AG04450 (cell line): ENCODE results near the gene DOP1B. TPM values are rescaled to one million over a fixed set of nuclear protein-coding genes. Genes with fewer than 3 reads are reported as not detected.

Experiments used
- CTCF ChIA-PET: fragments of 300-600, 350-600 bp; formaldehyde crosslinking; extraction: SDS; loops from one replicate; lab custom pipeline; 2022; ENCODE audit warnings: antibody characterized with exemption, inconsistent platforms; lab: Charles Lee
- POLR2A ChIA-PET: fragments of 350-600 bp; formaldehyde crosslinking; extraction: SDS; loops from one replicate; lab custom pipeline; 2021; ENCODE audit warnings: antibody characterized with exemption, inconsistent platforms; lab: Yijun Ruan, JAX
- DNase-seq: peaks from one replicate; pipeline ENCODE4 v3.0.0-alpha.2; 2011; ENCODE audit warnings: low read depth, low spot score
- H3K27ac ChIP-seq: one replicate; pipeline ENCODE4 v1.5.1; 2012; ENCODE audit warnings: low read depth, low read length, control low read depth
- H3K27me3 ChIP-seq: one replicate; pipeline ENCODE4 v1.6.0; 2012; ENCODE audit warnings: low read length; ENCODE audit not compliant: control insufficient read depth, insufficient read depth
- H3K4me3 ChIP-seq: 2 replicates; pipeline ENCODE4 v1.5.1; 2011; ENCODE audit warnings: mild to moderate bottlenecking, low read depth, low read length, control low read depth
- H3K9me3 ChIP-seq: 2 replicates; pipeline ENCODE4 v1.5.1; 2012; ENCODE audit warnings: low read length; ENCODE audit not compliant: control insufficient read depth, insufficient read depth
- polyA plus RNA-seq: library from polyadenylated mRNA; depleted of rRNA; stranded (reverse); fragments of >200 nt; gene quantifications from 2 replicates; pipeline ENCODE4 v1.2.3, GENCODE V29; 2011
- TF ChIP-seq, protein P1 (sequence below): IDR thresholded peaks from 2 replicates; pipeline ENCODE4 v1.5.1; 2011; ENCODE audit warnings: low read depth, low read length, control low read depth, inconsistent platforms

The DOP1B gene
- polyA plus RNA-seq, 1 experiment = 7.3 TPM

DNA sequence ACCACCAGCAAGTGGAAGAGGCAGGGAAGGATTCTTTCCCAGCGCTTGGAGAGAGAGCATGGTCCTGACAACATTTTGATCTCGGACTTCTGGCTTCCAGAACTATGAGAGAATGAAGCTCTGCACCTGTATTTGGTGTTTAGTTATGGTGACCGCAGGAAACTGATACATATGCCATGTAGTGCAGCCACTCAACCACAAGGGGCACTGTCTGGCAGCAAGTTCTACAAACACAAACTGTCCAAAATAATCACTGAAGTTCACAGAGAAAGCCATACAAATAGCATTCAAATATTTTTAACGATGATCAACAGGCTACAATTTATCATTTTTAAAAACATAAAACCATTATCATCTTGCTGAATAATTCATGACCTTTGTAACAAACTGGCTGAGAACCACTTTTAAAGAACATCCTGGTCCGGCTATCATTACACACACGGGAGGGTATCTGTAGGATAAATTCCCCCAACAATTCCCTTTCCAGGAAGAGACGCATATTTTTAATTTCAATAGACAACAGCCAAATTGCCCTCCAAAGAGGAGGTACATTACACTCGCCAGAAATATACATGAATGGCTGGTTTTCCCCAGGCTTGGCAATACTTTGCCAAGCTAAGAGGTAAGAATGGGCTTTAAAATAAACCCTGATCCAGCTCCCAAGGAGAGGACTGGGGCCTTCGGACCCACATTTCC, 31.0 kb upstream of the DOP1B start:
- H3K27ac ChIP-seq = peak overlapping the region; percentile 33
- no peak for DNase-seq
- ChIA-PET CTCF (interaction anchor here (0.6 to 3.1 kb wide), 5 partner anchors 13 to 1220 kb away, joined by 3 to 12 read pairs (median 3); no protein-coding TSS in a partner anchor), POLR2A (no interaction called here)
- no peaks in the 10 kb centered on the region for H3K9me3 ChIP-seq
- no peaks in the 10 kb centered on the region for H3K27me3 ChIP-seq
- TF ChIP-seq, protein P1, sequence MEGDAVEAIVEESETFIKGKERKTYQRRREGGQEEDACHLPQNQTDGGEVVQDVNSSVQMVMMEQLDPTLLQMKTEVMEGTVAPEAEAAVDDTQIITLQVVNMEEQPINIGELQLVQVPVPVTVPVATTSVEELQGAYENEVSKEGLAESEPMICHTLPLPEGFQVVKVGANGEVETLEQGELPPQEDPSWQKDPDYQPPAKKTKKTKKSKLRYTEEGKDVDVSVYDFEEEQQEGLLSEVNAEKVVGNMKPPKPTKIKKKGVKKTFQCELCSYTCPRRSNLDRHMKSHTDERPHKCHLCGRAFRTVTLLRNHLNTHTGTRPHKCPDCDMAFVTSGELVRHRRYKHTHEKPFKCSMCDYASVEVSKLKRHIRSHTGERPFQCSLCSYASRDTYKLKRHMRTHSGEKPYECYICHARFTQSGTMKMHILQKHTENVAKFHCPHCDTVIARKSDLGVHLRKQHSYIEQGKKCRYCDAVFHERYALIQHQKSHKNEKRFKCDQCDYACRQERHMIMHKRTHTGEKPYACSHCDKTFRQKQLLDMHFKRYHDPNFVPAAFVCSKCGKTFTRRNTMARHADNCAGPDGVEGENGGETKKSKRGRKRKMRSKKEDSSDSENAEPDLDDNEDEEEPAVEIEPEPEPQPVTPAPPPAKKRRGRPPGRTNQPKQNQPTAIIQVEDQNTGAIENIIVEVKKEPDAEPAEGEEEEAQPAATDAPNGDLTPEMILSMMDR = peak; percentile 91
- no peak overlapping the region for H3K4me3 ChIP-seq

DNA sequence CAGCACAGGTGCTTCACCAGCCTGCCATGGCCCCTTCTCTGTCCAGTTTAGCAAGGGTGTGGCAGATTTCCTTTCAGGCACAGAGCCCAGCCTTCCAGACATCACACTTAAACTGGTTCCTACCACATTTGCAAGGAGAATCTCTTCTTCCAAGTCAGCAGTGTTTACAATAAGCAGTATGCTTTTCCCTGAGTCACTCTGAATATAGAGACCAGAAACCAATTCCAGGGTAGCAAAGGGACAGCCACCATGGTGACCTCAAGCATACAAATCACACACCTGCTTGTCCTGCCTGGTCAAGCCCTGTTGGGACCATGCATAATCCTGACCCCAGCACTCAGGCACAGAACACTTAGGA, 30.4 kb upstream of the DOP1B start:
- no peak overlapping the region for H3K4me3 ChIP-seq
- no peak for DNase-seq
- CTCF ChIA-PET = interaction anchor here (1.4 to 3.1 kb wide), 3 partner anchors 11 to 80 kb away, joined by 3 to 12 read pairs (median 4); no protein-coding TSS in a partner anchor
- no peaks in the 10 kb centered on the region for H3K27me3 ChIP-seq
- TF ChIP-seq, protein P1 = no peak
- H3K27ac ChIP-seq = peak overlapping the region; percentile 33
- POLR2A ChIA-PET = no interaction called here
- H3K9me3 ChIP-seq = no peaks in the 10 kb centered on the region

DNA sequence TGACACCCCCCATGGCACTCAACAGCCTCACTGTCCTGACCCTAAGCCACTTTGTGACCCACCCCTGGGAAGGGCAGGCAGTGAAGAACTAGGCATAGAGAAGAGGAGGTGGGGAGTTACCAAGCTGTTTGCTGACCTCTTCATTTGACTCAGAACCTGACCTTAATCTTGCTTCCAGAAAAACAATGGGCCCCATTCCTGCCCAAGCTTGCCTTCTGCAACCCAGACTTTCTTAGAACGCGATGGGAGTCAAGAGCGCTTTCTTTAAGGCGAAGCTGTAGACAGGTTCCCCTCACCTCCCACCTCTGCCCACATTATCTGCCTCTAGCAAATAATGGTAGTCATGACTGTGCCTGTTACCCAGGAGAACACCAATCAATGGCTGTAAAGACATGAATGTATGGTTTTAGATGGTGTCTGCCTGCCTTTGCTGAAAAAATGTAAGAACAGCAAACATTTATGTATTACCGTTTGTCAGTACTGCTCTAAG, 30.0 kb upstream of the DOP1B start:
- DNase-seq = no peak
- ChIA-PET POLR2A (no interaction called here), CTCF (interaction anchor here (1.4 to 3.1 kb wide), 3 partner anchors 11 to 80 kb away, joined by 3 to 12 read pairs (median 4); no protein-coding TSS in a partner anchor)
- TF ChIP-seq, protein P1 = no peak
- Histone ChIP-seq H3K27me3 (no peaks in the 10 kb centered on the region), H3K27ac (no peak overlapping the region), H3K9me3 (no peaks in the 10 kb centered on the region), H3K4me3 (no peak overlapping the region)

DNA sequence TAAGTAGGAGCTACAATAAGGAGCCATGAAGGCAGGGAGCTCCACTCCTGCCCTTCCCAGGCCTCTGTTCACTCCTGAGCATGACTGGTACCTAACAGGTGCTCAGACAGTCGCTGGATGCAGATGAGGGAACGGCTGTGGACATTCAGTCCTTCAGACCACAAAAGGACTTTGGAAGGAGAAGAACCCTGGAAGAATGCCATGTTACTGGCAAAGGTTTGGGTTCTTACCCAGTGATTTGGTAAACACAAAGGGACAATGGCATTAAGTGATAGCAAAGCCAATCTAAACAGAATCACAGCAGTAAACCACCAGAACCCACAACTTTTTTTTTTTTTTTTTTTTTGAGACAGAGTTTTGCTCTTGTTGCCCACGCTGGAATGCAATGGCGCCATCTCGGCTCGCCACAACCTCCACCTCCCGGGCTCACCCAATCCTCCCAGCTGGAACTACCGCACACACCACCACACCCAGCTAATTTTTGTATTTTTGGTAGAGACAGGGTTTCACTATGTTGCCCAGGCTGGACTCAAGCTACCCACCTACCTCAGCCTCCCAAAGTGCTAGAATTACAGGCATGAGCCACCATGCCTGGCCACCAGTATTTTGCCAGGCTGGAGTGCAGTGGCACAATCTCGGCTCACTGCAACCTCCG, 29.2 kb upstream of the DOP1B start:
- DNase-seq = no peak
- ChIA-PET POLR2A (no interaction called here), CTCF (interaction anchor here (1.4 to 3.1 kb wide), 2 partner anchors 12 to 15 kb away, joined by 4 to 12 read pairs; no protein-coding TSS in a partner anchor)
- Histone ChIP-seq H3K4me3 (no peak overlapping the region), H3K27ac (no peak overlapping the region), H3K9me3 (no peaks in the 10 kb centered on the region), H3K27me3 (no peaks in the 10 kb centered on the region)
- TF ChIP-seq, protein P1 = no peak

DNA sequence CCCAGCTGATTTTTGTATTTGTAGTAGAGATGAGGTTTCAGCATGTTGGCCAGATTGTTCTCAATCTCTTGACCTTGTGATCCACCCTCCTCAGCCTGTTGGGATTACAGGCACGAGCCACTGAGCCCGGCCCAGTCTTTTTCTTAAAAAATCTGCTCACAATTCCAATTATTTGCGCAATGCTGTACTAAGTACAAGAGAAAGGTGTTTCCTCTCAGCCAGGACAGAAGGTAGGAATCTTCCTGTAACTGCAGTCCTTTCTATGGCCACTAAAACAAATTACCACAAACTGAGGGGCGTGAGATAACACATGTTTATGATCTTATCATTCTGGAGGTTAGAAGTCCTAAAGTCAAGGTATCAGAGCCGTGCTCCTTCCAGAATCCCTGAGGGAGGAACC, 28.6 kb upstream of the DOP1B start:
- no peak for DNase-seq
- ChIA-PET CTCF (no interaction called here), POLR2A (no interaction called here)

More for the DNA sequence above, 28.6 kb upstream of the DOP1B start:
- Histone ChIP-seq H3K4me3 (no peak overlapping the region), H3K27ac (no peak overlapping the region), H3K27me3 (no peaks in the 10 kb centered on the region), H3K9me3 (no peaks in the 10 kb centered on the region)
- TF ChIP-seq, protein P1 = no peak
